ENCODE results near the gene STN1. TPM values are rescaled to one million over a fixed set of nuclear protein-coding genes. Genes with fewer than 3 reads are reported as not detected.
A peak's percentile ranks its signal among the peaks of the same experiment; 100 is the strongest.

STN1 gene
- total RNA-seq, 1 donor from 2014 or later = 17.3 TPM

DNA sequence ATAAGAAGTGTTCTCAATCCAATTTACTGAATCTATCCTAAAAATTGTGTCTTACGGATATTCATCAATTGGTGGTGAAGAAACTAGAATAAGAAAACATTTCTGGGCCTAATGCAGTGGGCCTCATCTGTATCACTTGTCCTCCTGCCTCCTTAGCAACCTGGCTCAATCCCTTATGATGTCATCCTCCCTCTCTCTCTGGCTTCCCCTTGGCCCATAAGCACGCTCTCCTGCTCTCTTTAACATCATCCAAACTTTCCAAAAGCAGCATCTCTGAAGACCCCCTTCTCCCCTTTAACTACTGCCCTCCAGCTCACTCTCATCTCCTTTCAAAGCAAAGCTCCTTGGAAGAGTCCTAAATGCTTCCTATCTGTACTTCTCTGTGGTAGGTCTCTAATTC, 4.7 kb upstream of the STN1 start:
- H3K4me2 ChIP-seq (ENCODE audit: low read length) = no peak overlapping the region
- FAIRE-seq (no peak), DNase-seq (ENCODE audit: low read depth) (no peak)
- H3K36me3 ChIP-seq (ENCODE audit: insufficient read depth, low read length) = no peaks in the 10 kb centered on the region
- H3K4me1 Mint-ChIP-seq (ENCODE audit: low read depth, unreplicated experiment) = peaks cover 8% of the 10 kb centered on the region
- H3K9ac ChIP-seq (ENCODE audit: low read length) = no peak overlapping the region
- peaks cover under 1% of the 10 kb centered on the region for H3K79me2 ChIP-seq (ENCODE audit: insufficient read depth, low read length)
- no peaks in the 10 kb centered on the region for H3K36me3 Mint-ChIP-seq (ENCODE audit: low read depth, unreplicated experiment)
- H2AFZ ChIP-seq (ENCODE audit: low read depth, low read length) = no peak overlapping the region
- H3K4me3 Mint-ChIP-seq (ENCODE audit: unreplicated experiment) = no peak overlapping the region
- H3K27ac ChIP-seq (ENCODE audit: low read depth, low read length) = no peak overlapping the region
- TF ChIP-seq EZH2 (IDR thresholded peaks at IDR 0.05; ENCODE audit: insufficient read depth, low read length) = no peak
- TF ChIP-seq, protein P1, sequence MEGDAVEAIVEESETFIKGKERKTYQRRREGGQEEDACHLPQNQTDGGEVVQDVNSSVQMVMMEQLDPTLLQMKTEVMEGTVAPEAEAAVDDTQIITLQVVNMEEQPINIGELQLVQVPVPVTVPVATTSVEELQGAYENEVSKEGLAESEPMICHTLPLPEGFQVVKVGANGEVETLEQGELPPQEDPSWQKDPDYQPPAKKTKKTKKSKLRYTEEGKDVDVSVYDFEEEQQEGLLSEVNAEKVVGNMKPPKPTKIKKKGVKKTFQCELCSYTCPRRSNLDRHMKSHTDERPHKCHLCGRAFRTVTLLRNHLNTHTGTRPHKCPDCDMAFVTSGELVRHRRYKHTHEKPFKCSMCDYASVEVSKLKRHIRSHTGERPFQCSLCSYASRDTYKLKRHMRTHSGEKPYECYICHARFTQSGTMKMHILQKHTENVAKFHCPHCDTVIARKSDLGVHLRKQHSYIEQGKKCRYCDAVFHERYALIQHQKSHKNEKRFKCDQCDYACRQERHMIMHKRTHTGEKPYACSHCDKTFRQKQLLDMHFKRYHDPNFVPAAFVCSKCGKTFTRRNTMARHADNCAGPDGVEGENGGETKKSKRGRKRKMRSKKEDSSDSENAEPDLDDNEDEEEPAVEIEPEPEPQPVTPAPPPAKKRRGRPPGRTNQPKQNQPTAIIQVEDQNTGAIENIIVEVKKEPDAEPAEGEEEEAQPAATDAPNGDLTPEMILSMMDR (IDR thresholded peaks at IDR 0.05; ENCODE audit: insufficient read depth, low read depth, low read length) = no peak
- H3K27me3 ChIP-seq (ENCODE audit: insufficient read depth, low read length) = no peaks in the 10 kb centered on the region
- H3K9me3 ChIP-seq (ENCODE audit: insufficient read depth, low read depth, low read length) = no peaks in the 10 kb centered on the region
- H3K4me1 ChIP-seq (ENCODE audit: insufficient read depth, low read length) = peaks cover 8% of the 10 kb centered on the region
- no peak overlapping the region for H3K4me3 ChIP-seq (ENCODE audit: insufficient read depth, low read depth, low read length)
- no peaks in the 10 kb centered on the region for H3K27me3 Mint-ChIP-seq (ENCODE audit: low read depth, unreplicated experiment)
- H3K27ac Mint-ChIP-seq (ENCODE audit: unreplicated experiment) = no peak overlapping the region
- no peaks in the 10 kb centered on the region for H3K9me3 Mint-ChIP-seq (ENCODE audit: unreplicated experiment)
- no peaks in the 10 kb centered on the region for H4K20me1 ChIP-seq (ENCODE audit: insufficient read depth, low read length)

DNA sequence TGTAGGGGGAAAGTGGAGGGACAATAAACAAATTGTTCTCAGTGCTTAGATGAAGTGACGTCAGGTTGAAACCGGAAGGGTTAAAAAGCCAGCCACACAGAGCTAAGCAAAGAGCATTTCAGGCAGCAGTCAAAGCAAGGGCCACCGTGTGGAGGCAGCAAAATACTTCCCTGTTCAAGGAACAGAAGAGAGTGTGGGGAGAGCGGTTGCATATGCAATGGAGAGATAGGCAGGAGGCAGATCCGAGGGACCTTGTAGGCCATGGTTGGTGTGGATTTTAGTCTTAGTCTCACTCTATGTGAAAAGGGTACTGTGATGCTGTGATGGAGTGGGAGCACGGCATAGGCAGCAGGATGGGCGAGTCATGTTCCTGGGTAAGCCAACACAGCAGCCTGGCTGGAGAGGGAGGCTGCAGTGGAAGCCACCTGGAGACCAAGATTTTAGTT, 3.8 kb upstream of the STN1 start:
- no peak overlapping the region for H3K4me3 ChIP-seq (ENCODE audit: insufficient read depth, low read depth, low read length)
- peaks cover 9% of the 10 kb centered on the region for H3K79me2 ChIP-seq (ENCODE audit: insufficient read depth, low read length)
- TF ChIP-seq EZH2 (IDR thresholded peaks at IDR 0.05; ENCODE audit: insufficient read depth, low read length) = no peak
- TF ChIP-seq, protein P1 (IDR thresholded peaks at IDR 0.05; ENCODE audit: insufficient read depth, low read depth, low read length) = no peak
- Mint-ChIP-seq H3K4me1 (ENCODE audit: low read depth, unreplicated experiment) (peaks cover 8% of the 10 kb centered on the region), H3K27me3 (ENCODE audit: low read depth, unreplicated experiment) (no peaks in the 10 kb centered on the region), H3K9me3 (ENCODE audit: unreplicated experiment) (no peaks in the 10 kb centered on the region), H3K36me3 (ENCODE audit: low read depth, unreplicated experiment) (no peaks in the 10 kb centered on the region), H3K27ac (ENCODE audit: unreplicated experiment) (no peak overlapping the region), H3K4me3 (ENCODE audit: unreplicated experiment) (no peak overlapping the region)
- H3K9ac ChIP-seq (ENCODE audit: low read length) = no peak overlapping the region
- DNase-seq (ENCODE audit: low read depth) (no peak), FAIRE-seq (no peak)
- peak overlapping the region; percentile 58 for H2AFZ ChIP-seq (ENCODE audit: low read depth, low read length)
- H3K9me3 ChIP-seq (ENCODE audit: insufficient read depth, low read depth, low read length) = no peaks in the 10 kb centered on the region
- no peaks in the 10 kb centered on the region for H4K20me1 ChIP-seq (ENCODE audit: insufficient read depth, low read length)
- H3K4me2 ChIP-seq (ENCODE audit: low read length) = peak overlapping the region; percentile 17
- no peak overlapping the region for H3K27ac ChIP-seq (ENCODE audit: low read depth, low read length)
- no peaks in the 10 kb centered on the region for H3K27me3 ChIP-seq (ENCODE audit: insufficient read depth, low read length)
- peaks cover 17% of the 10 kb centered on the region for H3K4me1 ChIP-seq (ENCODE audit: insufficient read depth, low read length)
- H3K36me3 ChIP-seq (ENCODE audit: insufficient read depth, low read length) = no peaks in the 10 kb centered on the region

DNA sequence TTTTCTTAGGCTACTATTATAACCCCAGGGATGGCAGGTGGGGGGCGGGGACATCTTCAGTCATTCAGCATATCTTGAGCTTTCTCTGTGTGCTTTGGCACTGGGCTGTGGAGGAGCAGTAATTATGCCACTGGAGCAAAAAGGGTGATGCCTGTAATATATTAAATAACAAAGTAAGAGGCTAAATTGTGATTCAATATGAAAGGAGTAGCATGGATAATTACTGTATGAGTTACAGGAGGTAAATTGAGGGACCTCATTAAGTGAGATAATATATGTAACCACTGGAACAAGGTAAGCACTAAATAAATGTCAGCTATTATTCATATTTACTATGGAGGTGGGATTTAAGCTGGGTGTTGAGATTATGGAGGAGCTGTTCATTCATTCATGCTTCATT, 3.3 kb upstream of the STN1 start:
- Histone ChIP-seq H3K27me3 (ENCODE audit: insufficient read depth, low read length) (no peaks in the 10 kb centered on the region), H3K4me1 (ENCODE audit: insufficient read depth, low read length) (peaks cover 21% of the 10 kb centered on the region), H3K4me3 (ENCODE audit: insufficient read depth, low read depth, low read length) (no peak overlapping the region), H3K27ac (ENCODE audit: low read depth, low read length) (no peak overlapping the region), H3K4me2 (ENCODE audit: low read length) (no peak overlapping the region), H3K79me2 (ENCODE audit: insufficient read depth, low read length) (peaks cover 15% of the 10 kb centered on the region), H4K20me1 (ENCODE audit: insufficient read depth, low read length) (no peaks in the 10 kb centered on the region), H3K36me3 (ENCODE audit: insufficient read depth, low read length) (no peaks in the 10 kb centered on the region), H2AFZ (ENCODE audit: low read depth, low read length) (peak overlapping the region; percentile 58), H3K9ac (ENCODE audit: low read length) (no peak overlapping the region), H3K9me3 (ENCODE audit: insufficient read depth, low read depth, low read length) (no peaks in the 10 kb centered on the region)
- Mint-ChIP-seq H3K9me3 (ENCODE audit: unreplicated experiment) (no peaks in the 10 kb centered on the region), H3K4me1 (ENCODE audit: low read depth, unreplicated experiment) (peaks cover 12% of the 10 kb centered on the region), H3K4me3 (ENCODE audit: unreplicated experiment) (no peak overlapping the region), H3K27ac (ENCODE audit: unreplicated experiment) (no peak overlapping the region), H3K36me3 (ENCODE audit: low read depth, unreplicated experiment) (no peaks in the 10 kb centered on the region), H3K27me3 (ENCODE audit: low read depth, unreplicated experiment) (no peaks in the 10 kb centered on the region)
- TF ChIP-seq EZH2 (IDR thresholded peaks at IDR 0.05; ENCODE audit: insufficient read depth, low read length) = no peak
- TF ChIP-seq, protein P1 (IDR thresholded peaks at IDR 0.05; ENCODE audit: insufficient read depth, low read depth, low read length) = no peak
- FAIRE-seq = no peak
- no peak for DNase-seq (ENCODE audit: low read depth)

Data from astrocyte (in vitro differentiated cells and primary cell).